ENCODE data around the gene RFX4. TPM values are rescaled to one million over a fixed set of nuclear protein-coding genes. Genes with fewer than 3 reads are reported as not detected.
"Not testable (repeated sequence)": the region's sequence is repeated elsewhere in the genome, so short reads cannot be mapped to it uniquely, and the experiment has no call there.

The RFX4 gene
- polyA plus RNA-seq, 1 donor: not detected

DNA sequence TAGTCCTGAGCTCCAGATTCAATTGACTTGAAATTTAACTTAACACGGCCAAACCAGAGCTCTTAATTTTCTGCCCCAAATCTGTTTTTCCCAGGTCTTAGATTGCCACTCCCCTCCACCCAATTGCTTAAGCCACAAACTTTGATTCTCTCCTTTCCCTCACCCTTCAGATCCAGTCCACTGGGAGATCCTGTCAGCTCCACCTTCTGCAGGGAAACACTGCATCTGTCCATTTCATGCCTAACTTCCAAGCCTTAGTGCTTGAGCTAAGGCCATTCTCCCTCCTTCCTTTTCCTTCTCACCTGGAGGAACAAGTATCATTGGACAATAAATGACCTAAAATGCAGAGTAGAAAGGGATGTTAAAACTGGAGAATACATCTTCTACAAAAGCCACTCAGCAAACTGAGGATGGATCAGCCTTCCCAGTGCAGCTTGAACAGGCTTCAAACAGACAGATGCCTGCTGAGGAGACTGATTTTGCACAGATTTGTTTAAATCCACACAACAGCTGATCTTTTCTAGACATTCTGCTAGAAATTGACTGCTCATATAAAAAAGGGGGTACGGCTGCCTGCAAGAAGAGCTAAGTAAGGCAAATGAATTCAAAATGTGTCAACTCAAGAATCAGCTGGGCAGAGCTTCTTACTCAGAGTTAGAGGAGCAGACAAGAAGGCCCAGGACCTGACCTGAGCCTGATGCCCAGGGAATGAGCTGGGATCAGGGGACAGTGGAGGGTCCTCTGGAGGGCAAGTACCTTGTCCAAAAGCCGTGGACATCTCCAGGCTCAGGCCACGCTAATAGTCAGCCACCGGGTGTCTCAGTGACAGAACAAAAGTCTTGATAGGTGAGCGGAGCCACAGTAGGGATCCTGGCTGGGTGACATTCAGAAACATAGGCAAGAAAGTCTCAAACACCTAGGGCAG is 110.4 kb downstream of the RFX4 start:
- DNase-seq: no peak

DNA sequence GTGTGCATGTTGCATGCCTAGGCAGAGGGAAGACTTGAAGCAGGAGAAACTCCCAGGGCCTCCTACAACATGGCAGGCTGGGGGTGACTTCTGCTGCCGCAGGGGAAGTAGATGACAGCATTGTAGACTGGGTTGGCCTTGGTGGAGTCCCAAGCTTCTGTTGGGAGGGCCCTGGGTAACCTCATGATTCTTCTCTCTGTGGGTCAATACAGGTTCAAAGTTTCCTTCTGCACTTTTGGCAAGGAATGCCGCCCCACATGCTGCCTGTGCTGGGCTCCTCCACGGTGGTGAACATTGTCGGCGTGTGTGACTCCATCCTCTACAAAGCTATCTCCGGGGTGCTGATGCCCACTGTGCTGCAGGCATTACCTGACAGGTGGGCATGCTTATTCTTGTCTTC is 113.3 kb downstream of the RFX4 start:
- DNase-seq: no peak

DNA sequence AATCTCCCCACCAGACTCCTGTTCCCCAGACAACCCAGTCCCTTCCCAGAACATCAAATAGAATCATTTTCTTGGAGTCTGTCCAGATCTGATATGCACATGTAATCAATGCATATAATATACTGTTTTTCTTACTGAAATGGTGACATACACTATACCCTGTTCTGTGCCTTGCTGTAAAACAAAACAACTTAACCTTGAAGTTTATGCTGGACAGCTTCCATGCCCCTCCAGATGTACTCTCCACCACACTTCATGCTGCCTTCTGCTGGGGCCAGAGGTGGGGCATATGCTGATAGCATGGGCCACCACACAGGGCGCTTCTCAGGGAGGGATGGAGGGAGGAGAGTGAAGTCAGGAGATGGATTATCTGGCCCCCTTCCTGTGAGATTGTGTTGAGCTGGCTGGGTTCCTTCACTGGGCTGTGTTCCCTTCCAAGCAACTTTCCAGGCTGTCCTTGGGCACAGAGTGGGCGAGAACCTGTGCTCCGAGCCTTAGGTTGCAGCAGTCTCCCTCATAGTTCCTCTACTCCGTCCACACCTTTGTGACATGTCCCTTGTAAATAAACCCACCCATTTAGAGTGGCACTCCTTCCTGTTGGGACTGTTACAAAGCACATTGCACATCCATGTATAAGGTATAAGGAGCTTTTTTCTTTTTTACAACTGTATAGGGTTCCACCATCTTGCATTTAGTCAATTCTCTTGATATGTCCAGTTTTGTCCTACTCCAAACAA is 114.0 kb downstream of the RFX4 start:
- no peak for DNase-seq

DNA sequence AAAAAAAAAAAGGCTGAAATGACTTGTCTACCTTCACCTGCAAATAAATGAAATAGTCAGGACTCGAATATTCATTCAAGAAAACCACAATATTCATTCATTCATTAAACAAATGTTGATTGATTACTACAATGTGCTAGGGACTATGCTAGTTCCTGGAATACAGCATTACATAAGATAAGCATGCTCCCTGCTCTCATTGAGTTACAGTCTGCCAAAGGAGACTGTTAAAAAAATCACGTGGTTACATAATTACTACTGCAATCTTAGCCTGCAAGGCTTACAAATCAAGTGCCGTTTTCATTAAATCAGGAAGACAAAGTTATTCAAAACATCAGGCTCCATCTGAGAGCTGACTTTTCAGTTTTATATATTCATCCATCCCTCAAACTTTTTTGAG is 121.3 kb downstream of the RFX4 start:
- no peak for DNase-seq

DNA sequence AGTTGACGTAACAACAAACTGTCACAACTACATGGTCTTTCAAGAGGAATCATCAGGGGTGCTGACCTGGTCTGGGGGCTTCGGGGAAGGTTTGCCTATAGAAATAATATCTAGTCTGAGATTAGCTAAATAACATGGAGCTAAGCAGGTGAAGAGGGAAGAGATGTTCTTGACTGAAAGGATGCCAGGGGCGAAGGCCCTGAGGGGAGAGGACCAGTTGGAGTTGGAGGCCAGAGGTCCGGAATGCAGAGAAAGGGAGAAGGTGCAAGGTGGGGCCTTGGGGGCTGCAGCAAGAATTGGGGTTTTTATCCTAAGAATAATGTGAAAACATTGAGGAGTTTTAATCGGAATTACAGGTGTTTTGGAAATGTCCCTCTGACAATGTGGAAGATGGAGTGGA is 123.2 kb downstream of the RFX4 start:
- DNase-seq: no peak

DNA sequence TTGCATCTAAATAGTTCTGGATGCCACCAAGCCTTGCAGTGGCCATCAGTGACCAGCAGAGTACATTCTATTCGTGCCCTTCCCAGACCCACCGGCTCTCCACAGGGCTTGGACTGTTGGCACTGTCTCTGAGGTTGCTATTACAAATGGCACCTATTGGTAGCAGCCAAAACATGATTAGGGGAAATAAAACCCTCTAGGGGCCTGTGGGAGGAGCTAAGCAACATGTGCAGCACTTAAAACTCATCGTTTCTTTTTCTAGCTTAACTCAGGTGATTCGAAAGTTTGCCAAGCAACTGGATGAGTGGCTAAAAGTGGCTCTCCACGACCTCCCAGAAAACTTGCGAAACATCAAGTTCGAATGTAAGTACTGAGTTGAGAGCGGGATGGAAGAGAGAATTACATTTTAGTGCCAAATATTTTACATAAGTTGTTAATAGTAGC is 126.3 kb downstream of the RFX4 start:
- DNase-seq: no peak

DNA sequence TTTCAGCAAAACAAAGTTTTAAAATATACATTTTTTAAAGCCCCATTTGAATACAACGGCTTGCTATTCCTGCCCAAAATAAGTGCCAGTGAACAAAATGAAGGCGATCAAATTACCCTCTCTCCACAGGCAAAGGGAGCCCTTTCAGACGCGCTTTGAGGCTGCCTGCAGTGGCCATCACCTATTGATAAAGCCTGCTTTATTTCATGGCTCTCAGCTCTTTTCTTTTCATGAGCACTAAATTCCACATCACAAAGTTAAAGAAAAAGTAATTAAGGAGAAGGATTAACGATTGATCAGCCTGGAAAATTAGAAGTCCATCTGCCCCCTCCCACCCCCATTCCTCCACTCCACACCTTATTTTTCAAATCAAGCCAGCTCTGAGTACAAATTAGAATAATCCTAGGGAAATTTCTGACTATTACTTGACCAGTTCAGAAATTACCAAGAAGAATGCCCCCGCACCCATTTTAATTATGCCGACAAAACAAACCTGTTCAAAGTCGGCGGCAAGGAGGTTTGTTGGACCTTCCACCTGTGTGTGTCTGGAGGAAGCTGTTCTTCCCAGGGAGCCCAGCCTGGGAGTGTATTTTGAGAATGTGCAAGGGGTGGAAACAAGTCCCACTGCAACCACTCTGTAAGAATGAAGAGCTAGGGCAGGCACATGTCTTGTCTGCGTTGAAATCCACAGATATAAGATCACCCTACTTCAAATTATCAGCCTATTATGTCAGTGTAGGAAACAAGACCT is 127.5 kb downstream of the RFX4 start:
- DNase-seq: no peak

DNA sequence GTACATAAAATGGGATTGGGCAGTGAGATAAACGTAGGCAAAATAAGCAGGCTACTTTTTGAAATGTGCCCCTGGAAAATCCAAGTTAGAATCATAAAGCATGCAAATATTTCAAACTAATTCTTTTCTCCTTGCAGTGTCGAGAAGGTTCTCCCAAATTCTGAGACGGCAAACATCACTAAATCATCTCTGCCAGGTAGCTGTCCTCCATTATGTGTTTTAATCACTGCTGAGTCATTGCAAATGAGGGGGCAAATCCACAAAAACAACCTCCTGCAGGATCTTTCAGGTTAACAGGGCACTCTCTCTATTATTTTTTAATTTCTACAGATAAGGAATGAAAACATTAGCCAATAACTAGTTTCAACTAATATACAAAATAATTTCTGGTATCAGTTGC is 128.5 kb downstream of the RFX4 start:
- no peak for DNase-seq

DNA sequence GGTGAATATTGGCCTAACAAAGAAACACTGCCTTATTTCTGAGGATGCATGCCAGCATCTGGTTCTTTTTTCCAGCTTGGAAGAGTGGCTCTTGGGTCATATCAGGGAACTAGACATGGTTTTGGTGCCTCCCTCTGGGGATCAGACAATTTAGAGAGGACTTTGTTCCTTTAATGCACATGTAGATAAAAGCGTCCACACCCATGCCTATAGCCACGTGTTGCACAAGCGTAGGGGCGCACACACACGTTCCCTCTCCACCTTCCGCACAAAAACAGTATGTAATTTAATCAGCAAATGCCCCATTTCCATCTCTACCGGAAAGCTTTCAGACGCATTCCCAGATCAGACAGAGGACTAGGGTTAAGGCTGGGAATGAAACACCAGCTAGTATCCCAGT is 130.0 kb downstream of the RFX4 start:
- DNase-seq: no peak

DNA sequence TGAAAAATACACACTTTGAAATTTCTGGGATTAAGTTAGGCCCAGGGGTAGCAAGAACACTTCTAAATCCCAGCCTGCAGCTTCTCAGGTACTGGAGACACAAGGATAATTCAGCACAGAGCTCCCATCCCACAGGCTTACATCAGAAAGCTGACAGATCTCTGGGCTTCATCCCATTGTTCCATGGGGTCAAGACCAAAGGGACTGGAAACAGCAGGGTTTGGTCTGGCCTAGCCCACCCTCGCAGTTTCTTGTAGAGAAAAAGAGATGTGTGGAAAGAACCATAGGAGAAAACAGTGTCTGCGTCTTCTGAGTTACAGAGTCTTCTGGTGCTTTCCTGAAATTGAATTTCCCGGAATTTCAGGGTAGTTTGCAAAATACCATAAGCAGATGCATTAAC is 132.1 kb downstream of the RFX4 start:
- no peak for DNase-seq

DNA sequence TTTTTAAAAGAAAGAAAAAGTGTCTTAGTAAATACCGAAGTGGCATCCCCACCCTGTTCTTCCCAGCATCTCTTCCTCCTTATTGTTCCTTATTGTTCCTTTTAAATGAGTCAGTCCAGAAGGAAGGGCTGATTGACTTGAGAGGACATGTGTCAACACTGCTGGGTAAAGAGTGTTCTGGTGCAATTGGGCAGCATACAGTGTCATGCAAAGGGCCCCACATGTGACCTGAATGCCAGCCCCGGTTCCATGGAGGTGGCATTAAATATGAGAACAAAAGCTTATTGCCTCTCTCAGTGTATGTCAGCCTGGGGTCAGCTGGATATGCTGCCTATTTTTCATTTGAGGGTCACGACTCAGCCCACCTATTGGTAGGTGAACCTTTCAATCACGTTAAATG is 132.8 kb downstream of the RFX4 start:
- no peak for DNase-seq

DNA sequence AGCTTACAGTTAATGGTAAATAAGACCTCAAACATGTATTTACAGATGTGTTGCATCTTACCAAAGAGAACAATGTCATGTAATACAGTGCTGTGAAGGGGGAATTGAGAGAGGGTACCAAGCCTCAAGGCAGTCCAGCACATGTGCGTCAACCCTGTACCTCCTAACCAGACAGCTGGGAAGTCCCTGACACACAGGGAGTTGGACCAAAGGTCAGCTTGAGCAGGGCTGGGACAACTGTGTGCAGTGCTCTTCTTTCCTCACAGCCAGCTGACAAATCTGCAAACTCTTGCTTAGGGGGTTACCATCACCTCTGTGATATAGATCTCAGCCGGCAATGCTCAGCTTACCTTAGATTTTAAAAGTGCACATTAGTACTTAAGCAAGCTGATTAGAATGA is 134.9 kb downstream of the RFX4 start:
- no peak for DNase-seq

DNA sequence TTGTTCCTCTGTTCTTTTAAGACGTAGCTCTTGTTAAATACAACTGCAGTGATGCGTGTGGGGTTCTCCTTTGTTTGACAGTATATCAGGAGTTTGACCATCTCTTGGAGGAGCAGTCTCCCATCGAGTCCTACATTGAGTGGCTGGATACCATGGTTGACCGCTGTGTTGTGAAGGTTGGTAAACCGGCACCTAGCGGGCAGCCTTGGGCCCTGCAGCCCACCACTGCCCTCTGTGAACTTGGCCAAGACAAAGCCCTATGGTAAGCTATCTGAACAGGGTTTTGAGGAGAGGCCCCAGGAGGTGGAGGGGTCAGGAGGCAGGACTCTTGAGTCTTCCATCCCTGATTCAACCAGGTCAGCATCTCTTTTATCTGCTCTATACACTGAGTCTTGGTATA is 137.1 kb downstream of the RFX4 start:
- no peak for DNase-seq

DNA sequence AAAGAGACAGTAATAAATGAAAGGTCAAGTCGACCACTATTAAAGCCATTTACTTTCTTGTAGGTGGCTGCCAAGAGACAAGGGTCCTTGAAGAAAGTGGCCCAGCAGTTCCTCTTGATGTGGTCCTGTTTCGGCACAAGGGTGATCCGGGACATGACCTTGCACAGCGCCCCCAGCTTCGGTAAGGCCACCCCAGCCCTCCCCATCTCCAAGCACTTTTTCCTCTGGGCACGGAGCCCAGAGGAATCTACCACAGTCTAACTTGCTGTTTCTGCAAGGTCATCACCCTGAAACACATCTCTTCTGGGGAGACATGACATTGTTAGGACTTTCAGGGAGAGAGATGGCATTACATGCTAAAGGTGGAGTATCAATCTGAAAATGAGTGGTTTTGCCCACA is 137.9 kb downstream of the RFX4 start:
- DNase-seq: no peak

DNA sequence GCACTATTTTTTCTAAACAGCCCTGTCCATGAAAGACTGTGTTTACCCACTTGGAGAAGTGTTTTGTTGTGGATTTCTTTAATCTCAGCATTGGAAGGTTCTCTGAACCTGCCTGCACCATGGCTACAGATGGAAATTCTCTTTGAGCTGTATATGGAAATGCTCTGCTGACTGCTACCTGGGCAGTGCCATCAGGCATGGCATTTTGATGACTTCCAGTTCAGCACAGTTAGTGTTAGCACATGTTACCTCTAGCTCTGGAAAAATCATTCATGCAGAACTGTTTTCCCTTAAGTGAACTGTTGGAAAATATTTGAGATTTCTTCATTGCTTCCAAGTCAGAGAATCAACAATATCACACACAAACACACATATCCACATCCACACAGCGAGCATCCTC is 139.1 kb downstream of the RFX4 start:
- no peak for DNase-seq

DNA sequence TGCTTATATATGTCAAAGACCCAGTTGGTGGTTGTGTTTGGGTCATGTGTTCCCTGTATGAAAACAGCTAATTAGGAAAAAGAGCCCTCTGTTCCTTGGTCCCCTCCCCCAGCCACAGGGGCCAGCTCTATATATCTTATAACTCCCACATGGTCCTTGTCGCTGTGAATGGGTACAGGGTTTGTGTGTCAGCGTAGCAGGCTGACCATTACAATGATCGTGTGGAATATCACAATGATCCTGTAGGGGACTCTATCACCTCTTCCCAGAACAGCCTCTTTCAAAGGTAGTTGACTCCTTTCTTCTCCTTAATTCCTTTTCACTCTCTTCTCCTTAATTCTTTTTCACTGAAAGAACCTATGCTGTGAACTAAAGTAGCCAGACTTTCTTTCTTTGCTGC is 140.0 kb downstream of the RFX4 start:
- DNase-seq: no peak

DNA sequence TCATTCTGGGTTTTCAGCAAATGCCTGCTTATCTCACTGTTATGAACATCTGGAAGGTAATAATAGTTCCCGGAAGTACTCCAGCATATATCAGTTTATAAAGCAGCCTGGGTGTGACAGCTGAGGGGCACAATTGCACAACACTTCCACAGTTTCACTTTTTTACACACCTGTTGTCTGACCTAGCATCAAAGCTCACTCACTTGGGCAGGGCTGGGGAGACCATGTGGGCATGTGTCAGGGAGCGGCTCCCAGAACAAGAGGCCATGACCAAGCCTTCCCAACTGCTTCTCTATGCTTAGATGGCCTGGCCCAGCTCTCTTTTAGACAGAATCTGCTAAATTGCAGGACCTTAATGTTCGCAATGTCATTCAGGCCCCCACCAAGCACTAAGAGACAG is 140.6 kb downstream of the RFX4 start:
- no peak for DNase-seq

DNA sequence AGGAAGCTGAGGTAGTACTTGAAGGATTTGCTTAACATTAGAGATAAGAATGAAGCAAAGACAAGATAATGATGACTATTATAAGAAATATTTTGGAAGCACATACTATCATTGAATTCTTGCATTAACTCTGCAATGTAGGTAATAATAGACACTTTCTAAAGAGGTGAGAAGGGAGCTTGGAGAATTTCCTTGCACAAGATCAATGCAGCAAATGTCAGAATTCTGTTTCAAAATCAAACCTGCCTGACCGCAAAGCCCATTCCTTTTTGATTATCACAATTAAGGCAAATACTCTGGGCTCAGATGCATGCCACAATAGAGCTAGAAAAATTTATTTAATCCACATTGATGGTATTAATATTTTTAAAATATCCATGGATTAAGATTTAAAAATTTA is 141.3 kb downstream of the RFX4 start:
- DNase-seq: no peak

DNA sequence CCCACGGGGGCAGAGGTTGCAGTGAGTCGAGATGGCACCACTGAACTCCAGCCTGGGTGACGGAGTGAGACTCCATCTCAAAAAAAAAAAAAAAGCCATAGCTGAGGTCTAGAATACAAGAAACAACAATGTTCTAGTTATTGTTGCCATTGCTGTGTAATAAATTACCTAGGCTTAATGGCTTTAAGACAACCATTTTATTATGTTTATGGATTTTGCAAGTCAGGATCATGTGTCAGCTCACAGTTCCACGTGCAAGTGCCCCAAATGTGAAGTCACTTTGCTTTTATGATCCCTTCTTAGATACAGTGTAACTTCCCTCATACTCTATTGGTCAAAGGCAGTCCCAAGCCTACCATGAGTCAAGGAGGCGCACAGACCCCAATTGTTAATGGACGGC is 142.1 kb downstream of the RFX4 start:
- no peak for DNase-seq

DNA sequence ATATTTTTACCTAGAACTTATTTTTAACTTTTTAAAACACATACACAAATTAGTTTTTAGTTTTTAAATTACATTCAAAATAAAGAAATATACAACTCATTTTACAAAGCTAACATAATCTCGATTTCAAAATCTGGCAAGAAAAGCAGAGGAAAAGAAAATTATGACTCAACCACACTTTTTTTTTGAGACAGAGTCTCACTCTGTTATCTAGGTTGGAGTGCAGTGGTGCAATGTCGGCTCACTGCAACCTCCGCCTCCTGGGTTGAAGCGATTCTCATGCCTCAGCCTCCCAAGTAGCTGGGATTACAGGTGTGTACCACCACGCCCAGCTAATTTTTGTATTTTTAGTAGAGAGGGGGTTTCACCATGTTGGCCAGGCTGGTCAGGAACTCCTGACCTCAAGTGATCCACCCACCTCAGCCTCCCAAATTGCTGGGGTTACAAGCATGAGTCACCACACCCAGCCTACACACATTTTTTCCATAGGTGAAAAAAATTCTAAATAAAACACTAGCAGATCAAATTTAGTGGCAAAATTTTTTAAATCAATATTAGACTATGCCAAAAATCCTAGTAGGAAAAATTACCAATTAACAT is 143.9 kb downstream of the RFX4 start:
- not testable (repeated sequence) for DNase-seq

DNA sequence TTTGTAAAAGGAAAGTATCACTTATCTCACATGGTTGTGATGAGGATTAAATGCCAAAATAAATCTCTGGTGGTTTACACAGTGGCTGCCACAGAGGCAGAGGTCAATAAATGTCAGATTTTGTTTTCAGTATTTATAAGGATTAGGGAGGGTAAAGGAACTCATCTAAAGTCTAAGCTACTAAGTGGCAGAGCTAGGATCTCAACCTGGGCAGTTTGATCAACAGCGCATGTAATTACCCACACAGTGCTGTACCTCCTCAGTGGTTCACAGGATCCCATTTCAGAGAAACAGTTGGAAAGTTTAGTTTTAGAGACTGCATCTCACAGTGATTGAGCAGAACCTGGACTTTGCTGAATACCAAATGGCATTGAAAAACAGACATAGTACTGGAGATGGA is 146.8 kb downstream of the RFX4 start:
- DNase-seq: no peak

DNA sequence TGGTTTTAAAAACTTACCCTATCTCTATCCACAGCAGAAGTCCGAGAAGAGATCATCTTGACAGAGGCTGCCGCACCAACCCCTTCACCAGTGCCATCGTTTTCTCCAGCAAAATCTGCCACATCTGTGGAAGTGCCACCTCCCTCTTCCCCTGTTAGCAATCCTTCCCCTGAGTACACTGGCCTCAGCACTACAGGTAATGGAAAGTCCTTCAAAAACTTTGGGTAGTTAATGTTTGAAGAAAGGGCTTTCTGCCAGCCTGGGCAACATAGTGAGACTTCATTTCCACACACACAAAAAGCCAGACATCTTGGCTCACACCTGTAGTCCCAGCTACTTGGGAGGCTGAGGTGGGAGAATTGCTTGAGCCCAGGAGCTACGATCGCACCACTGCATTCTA is 150.1 kb downstream of the RFX4 start:
- DNase-seq: no peak

DNA sequence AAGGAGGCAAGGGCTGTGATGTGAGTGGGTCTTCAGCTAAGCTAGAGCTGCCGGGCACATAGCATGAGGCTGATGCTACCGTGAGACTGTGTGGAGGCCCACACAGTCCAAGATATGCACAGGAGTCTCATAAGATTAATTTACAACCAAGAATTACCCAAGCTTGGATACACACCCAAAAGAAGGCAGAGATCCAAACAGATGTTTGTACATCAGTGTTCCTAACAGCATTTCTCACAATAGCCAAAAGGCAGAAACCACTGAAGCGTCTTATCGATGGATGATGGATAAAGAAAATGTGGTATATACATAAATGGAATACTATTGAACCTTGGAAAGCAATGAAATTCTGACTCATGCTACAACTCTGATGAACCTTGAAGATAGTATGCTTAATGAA is 150.9 kb downstream of the RFX4 start:
- DNase-seq: peak; percentile 29
